SK-N-SH treated with all-trans-retinoic acid at 6 μM for 48 hours (cell line): Measurements from ENCODE around the gene ERGIC1.

Source experiments
- ATAC-seq: fragments of 200-7000 bp; cut with Tn5 transposase; 3 replicates; pipeline ENCODE4 v1.9.1; 2020; ENCODE audit warnings: mild to moderate bottlenecking, moderate library complexity
- ARNTL ChIP-seq: fragments of 450-650 bp; formaldehyde crosslinking; IDR thresholded peaks from 2 replicates; pipeline ENCODE4 v1.5.0; 2020; ENCODE audit warnings: low read depth, mild to moderate bottlenecking, moderate library complexity, borderline replicate concordance
- BACH2 ChIP-seq: fragments of 250-450 bp; sonication (Bioruptor Pico); IDR thresholded peaks from 2 replicates; pipeline ENCODE4 v1.9.0; 2021; ENCODE audit warnings: mild to moderate bottlenecking, borderline replicate concordance
- CSDC2 ChIP-seq: fragments of 250-450 bp; sonication (Bioruptor Pico); IDR thresholded peaks from 2 replicates; pipeline ENCODE4 v1.5.0; 2020; ENCODE audit warnings: mild to moderate bottlenecking, moderate library complexity
- ESRRG ChIP-seq: fragments of 250-450 bp; sonication (Bioruptor Pico); IDR thresholded peaks from 2 replicates; pipeline ENCODE4 v1.6.1; 2021; ENCODE audit warnings: mild to moderate bottlenecking
- GLIS3 ChIP-seq: fragments of 250-450 bp; sonication (Bioruptor Pico); IDR thresholded peaks from 2 replicates; pipeline ENCODE4 v1.5.0; 2020; ENCODE audit warnings: mild to moderate bottlenecking, moderate library complexity
- ISL1 ChIP-seq: fragments of 250-450 bp; sonication (Bioruptor Pico); IDR thresholded peaks from 2 replicates; pipeline ENCODE4 v2.1.2; 2022; ENCODE audit warnings: mild to moderate bottlenecking, moderate library complexity
- OSR1 ChIP-seq: fragments of 250-450 bp; sonication (Bioruptor Pico); IDR thresholded peaks from 2 replicates; pipeline ENCODE4 v1.8.0; 2022; ENCODE audit warnings: moderate library complexity, mild to moderate bottlenecking, inconsistent platforms
- PPARA ChIP-seq: fragments of 250-450 bp; sonication (Bioruptor Pico); IDR thresholded peaks from 2 replicates; pipeline ENCODE4 v1.5.0; 2020; ENCODE audit warnings: mild to moderate bottlenecking, borderline replicate concordance
- RARB ChIP-seq: fragments of 250-450 bp; sonication (Bioruptor Pico); IDR thresholded peaks from 2 replicates; pipeline ENCODE4 v1.8.0; 2021; ENCODE audit warnings: mild to moderate bottlenecking, moderate library complexity
- SNAI2 ChIP-seq: fragments of 250-450 bp; sonication (Bioruptor Pico); IDR thresholded peaks from 2 replicates; pipeline ENCODE4 v1.5.0; 2020; ENCODE audit warnings: mild to moderate bottlenecking, moderate library complexity
- TCF4 ChIP-seq: fragments of 250-450 bp; sonication (Bioruptor Pico); IDR thresholded peaks from 2 replicates; pipeline ENCODE4 v1.8.0; 2021; ENCODE audit warnings: mild to moderate bottlenecking, moderate library complexity, borderline replicate concordance
- TOX ChIP-seq: fragments of 250-450 bp; sonication (Bioruptor Pico); IDR thresholded peaks from 2 replicates; pipeline ENCODE4 v1.8.0; 2021; ENCODE audit warnings: mild to moderate bottlenecking, moderate library complexity, borderline replicate concordance
- ZC3H10 ChIP-seq: fragments of 250-450 bp; sonication (Bioruptor Pico); IDR thresholded peaks from 2 replicates; pipeline ENCODE4 v1.5.1; 2021; ENCODE audit warnings: mild to moderate bottlenecking, moderate library complexity
- ZFP3 ChIP-seq: fragments of 250-450 bp; sonication (Bioruptor Pico); IDR thresholded peaks from 2 replicates; pipeline ENCODE4 v1.5.0; 2020; ENCODE audit warnings: mild to moderate bottlenecking, moderate library complexity
- ZFP30 ChIP-seq: fragments of 450-650 bp; formaldehyde crosslinking; IDR thresholded peaks from 2 replicates; pipeline ENCODE4 v1.5.0; 2022; ENCODE audit warnings: mild to moderate bottlenecking, moderate library complexity
- ZNF565 ChIP-seq: fragments of 450-650 bp; formaldehyde crosslinking; conservative IDR thresholded peaks from 2 replicates; pipeline ENCODE4 v1.5.0; 2020; ENCODE audit warnings: low read depth, mild to moderate bottlenecking, moderate library complexity
- ZNF70 ChIP-seq: fragments of 450-650 bp; formaldehyde crosslinking; IDR thresholded peaks from 2 replicates; pipeline ENCODE4 v1.5.0; 2020; ENCODE audit warnings: mild to moderate bottlenecking, moderate library complexity
- ZNF8 ChIP-seq: fragments of 450-650 bp; formaldehyde crosslinking; IDR thresholded peaks from 2 replicates; pipeline ENCODE4 v1.5.0; 2020; ENCODE audit warnings: mild to moderate bottlenecking, moderate library complexity
- TF ChIP-seq, protein P1 (sequence below): fragments of 250-450 bp; sonication (Bioruptor Pico); IDR thresholded peaks from 2 replicates; pipeline ENCODE4 v1.5.0; 2020; ENCODE audit warnings: mild to moderate bottlenecking, moderate library complexity
- TF ChIP-seq, protein P2 (sequence below): fragments of 250-450 bp; sonication (Bioruptor Pico); IDR thresholded peaks from 2 replicates; pipeline ENCODE4 v1.8.0; 2021; ENCODE audit warnings: low read depth, mild to moderate bottlenecking, moderate library complexity, borderline replicate concordance
- TF ChIP-seq, protein P3 (sequence below): fragments of 250-450 bp; sonication (Bioruptor Pico); IDR thresholded peaks from 2 replicates; pipeline ENCODE4 v1.5.1; 2021; ENCODE audit warnings: mild to moderate bottlenecking, moderate library complexity
- TF ChIP-seq, protein P4 (sequence below): fragments of 250-450 bp; sonication (Bioruptor Pico); IDR thresholded peaks from 2 replicates; pipeline ENCODE4 v1.8.0; 2020; ENCODE audit warnings: mild to moderate bottlenecking, moderate library complexity, borderline replicate concordance

The ERGIC1 gene

DNA sequence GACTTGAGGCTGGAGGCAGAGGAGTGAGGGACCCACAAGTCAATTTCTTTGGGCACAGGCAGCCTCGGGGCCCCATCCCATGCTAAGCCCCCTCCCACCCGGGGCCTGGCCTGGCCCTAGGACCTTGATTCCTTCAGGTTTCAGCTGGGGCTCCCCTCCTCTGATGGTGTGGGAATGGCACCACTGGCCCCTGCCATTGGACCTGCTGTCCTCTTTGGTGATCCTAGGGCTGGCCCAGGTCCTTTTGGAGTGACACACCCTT lies 10.5 kb downstream of the ERGIC1 start:
- TF ChIP-seq ZNF70 (CRISPR knock-in tag): no peak
- no peak for TF ChIP-seq OSR1 (CRISPR knock-in tag)
- TF ChIP-seq ESRRG (CRISPR knock-in tag): no peak
- no peak for TF ChIP-seq ZC3H10 (CRISPR knock-in tag)
- no peak for TF ChIP-seq ISL1 (CRISPR knock-in tag)
- TF ChIP-seq, protein P1, sequence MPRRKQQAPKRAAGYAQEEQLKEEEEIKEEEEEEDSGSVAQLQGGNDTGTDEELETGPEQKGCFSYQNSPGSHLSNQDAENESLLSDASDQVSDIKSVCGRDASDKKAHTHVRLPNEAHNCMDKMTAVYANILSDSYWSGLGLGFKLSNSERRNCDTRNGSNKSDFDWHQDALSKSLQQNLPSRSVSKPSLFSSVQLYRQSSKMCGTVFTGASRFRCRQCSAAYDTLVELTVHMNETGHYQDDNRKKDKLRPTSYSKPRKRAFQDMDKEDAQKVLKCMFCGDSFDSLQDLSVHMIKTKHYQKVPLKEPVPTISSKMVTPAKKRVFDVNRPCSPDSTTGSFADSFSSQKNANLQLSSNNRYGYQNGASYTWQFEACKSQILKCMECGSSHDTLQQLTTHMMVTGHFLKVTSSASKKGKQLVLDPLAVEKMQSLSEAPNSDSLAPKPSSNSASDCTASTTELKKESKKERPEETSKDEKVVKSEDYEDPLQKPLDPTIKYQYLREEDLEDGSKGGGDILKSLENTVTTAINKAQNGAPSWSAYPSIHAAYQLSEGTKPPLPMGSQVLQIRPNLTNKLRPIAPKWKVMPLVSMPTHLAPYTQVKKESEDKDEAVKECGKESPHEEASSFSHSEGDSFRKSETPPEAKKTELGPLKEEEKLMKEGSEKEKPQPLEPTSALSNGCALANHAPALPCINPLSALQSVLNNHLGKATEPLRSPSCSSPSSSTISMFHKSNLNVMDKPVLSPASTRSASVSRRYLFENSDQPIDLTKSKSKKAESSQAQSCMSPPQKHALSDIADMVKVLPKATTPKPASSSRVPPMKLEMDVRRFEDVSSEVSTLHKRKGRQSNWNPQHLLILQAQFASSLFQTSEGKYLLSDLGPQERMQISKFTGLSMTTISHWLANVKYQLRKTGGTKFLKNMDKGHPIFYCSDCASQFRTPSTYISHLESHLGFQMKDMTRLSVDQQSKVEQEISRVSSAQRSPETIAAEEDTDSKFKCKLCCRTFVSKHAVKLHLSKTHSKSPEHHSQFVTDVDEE (CRISPR knock-in tag): no peak
- TF ChIP-seq BACH2: no peak
- TF ChIP-seq ARNTL (CRISPR knock-in tag): no peak
- TF ChIP-seq RARB (CRISPR knock-in tag): no peak
- TF ChIP-seq, protein P2, sequence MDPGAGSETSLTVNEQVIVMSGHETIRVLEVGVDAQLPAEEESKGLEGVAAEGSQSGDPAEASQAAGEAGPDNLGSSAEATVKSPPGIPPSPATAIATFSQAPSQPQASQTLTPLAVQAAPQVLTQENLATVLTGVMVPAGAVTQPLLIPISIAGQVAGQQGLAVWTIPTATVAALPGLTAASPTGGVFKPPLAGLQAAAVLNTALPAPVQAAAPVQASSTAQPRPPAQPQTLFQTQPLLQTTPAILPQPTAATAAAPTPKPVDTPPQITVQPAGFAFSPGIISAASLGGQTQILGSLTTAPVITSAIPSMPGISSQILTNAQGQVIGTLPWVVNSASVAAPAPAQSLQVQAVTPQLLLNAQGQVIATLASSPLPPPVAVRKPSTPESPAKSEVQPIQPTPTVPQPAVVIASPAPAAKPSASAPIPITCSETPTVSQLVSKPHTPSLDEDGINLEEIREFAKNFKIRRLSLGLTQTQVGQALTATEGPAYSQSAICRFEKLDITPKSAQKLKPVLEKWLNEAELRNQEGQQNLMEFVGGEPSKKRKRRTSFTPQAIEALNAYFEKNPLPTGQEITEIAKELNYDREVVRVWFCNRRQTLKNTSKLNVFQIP (CRISPR knock-in tag): no peak
- no peak for TF ChIP-seq TCF4
- no peak for ATAC-seq

DNA sequence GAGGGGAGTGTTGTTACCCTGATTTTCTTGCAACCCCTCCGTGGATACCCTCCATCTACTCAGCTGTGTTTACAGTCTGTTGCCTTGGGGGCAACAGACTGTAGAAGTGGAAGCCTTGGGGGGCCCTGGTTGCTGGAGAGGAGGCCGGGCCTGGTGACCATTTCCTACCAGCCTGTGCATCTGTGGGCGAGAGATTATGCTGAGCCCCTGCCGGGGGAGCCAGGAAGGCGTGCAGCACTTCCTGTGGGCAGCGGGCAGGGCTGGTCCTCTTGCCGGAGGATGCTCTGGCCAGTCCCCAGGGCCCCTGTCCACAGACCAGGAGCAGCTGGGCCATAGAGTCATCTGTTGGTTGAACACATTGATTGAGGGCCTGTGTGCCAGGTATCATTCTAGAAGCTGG lies 11.1 kb downstream of the ERGIC1 start:
- no peak for ATAC-seq

DNA sequence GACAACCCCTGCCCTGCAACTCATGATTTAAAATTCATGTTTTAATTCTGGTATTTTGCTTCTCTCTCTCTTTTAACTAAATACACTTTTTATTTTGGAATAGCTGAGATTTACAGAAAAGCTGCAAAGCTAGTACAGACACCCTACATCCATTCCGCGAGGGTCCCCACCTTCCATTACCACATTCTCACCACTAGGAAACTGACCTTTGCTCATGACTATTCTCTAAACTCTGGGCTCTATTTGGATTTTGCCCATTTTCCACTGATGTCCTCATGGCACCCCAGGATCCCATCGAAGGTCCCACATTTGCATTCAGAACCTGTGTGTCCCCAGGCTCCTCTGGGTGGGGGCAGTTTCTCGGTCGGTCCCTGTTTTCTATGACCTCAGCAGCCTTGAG lies 11.5 kb downstream of the ERGIC1 start:
- no peak for ATAC-seq
- TF ChIP-seq ISL1 (CRISPR knock-in tag): no peak
- no peak for TF ChIP-seq SNAI2 (CRISPR knock-in tag)
- no peak for TF ChIP-seq ARNTL (CRISPR knock-in tag)
- no peak for TF ChIP-seq CSDC2 (CRISPR knock-in tag)
- TF ChIP-seq, protein P3, sequence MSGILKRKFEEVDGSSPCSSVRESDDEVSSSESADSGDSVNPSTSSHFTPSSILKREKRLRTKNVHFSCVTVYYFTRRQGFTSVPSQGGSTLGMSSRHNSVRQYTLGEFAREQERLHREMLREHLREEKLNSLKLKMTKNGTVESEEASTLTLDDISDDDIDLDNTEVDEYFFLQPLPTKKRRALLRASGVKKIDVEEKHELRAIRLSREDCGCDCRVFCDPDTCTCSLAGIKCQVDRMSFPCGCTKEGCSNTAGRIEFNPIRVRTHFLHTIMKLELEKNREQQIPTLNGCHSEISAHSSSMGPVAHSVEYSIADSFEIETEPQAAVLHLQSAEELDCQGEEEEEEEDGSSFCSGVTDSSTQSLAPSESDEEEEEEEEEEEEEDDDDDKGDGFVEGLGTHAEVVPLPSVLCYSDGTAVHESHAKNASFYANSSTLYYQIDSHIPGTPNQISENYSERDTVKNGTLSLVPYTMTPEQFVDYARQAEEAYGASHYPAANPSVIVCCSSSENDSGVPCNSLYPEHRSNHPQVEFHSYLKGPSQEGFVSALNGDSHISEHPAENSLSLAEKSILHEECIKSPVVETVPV: no peak
- TF ChIP-seq, protein P2 (CRISPR knock-in tag): no peak
- TF ChIP-seq ZFP30 (CRISPR knock-in tag): no peak
- TF ChIP-seq ZNF8: no peak
- no peak for TF ChIP-seq ZNF70 (CRISPR knock-in tag)
- no peak for TF ChIP-seq PPARA (CRISPR knock-in tag)
- no peak for TF ChIP-seq BACH2
- TF ChIP-seq TOX (CRISPR knock-in tag): no peak
- TF ChIP-seq ZNF565 (CRISPR knock-in tag): no peak
- TF ChIP-seq, all 23 proteins: peak for 0

More for the DNA sequence above, 11.1 kb downstream of the ERGIC1 start:
- TF ChIP-seq ISL1 (CRISPR knock-in tag) (no peak), RARB (CRISPR knock-in tag) (no peak), ZC3H10 (CRISPR knock-in tag) (no peak), ZNF70 (CRISPR knock-in tag) (no peak)

DNA sequence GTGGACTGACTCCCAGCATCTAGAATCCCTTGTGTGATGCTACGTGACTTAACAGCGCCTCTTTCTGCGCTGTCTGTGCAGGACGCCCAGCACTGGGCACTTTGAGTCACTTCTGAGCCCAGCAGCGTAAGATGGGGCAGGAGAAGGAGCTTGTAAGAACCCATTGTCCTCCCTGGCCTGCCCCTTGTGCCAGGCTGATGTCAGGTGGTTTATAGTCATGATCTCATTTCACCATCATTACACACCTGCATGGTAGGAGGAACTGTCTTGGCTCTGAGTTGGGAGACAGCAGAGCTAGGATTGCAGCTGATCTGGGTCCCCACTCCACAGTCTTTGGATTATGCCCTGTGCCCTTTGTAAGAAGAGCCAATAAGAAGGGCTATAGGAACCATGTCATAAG lies 12.2 kb downstream of the ERGIC1 start:
- no peak for ATAC-seq
- no peak for TF ChIP-seq ZC3H10 (CRISPR knock-in tag)
- no peak for TF ChIP-seq SNAI2 (CRISPR knock-in tag)
- TF ChIP-seq GLIS3: no peak
- TF ChIP-seq, protein P1 (CRISPR knock-in tag): no peak
- TF ChIP-seq, protein P2 (CRISPR knock-in tag): no peak
- TF ChIP-seq ZNF70 (CRISPR knock-in tag): no peak
- no peak for TF ChIP-seq ZFP3 (CRISPR knock-in tag)
- TF ChIP-seq ARNTL (CRISPR knock-in tag): no peak
- TF ChIP-seq ZNF565 (CRISPR knock-in tag): no peak
- TF ChIP-seq, protein P4, sequence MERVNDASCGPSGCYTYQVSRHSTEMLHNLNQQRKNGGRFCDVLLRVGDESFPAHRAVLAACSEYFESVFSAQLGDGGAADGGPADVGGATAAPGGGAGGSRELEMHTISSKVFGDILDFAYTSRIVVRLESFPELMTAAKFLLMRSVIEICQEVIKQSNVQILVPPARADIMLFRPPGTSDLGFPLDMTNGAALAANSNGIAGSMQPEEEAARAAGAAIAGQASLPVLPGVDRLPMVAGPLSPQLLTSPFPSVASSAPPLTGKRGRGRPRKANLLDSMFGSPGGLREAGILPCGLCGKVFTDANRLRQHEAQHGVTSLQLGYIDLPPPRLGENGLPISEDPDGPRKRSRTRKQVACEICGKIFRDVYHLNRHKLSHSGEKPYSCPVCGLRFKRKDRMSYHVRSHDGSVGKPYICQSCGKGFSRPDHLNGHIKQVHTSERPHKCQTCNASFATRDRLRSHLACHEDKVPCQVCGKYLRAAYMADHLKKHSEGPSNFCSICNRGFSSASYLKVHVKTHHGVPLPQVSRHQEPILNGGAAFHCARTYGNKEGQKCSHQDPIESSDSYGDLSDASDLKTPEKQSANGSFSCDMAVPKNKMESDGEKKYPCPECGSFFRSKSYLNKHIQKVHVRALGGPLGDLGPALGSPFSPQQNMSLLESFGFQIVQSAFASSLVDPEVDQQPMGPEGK (CRISPR knock-in tag): no peak
- TF ChIP-seq ZNF8: no peak
- no peak for TF ChIP-seq RARB (CRISPR knock-in tag)
- no peak for TF ChIP-seq BACH2
- no peak for TF ChIP-seq PPARA (CRISPR knock-in tag)
